Loucy (cell line): Measurements from ENCODE around the gene TMEM60.

ENCODE experiments used
- H2AFZ ChIP-seq: fragments of 200-600 bp; sonication (generic); 2 replicates; pipeline ENCODE4 v1.6.0; 2016; ENCODE audit warnings: antibody characterized with exemption, mild to moderate bottlenecking, low read length, moderate library complexity
- H3F3A ChIP-seq: fragments of 200-600 bp; 2 replicates; pipeline ENCODE4 v1.6.0; 2016; ENCODE audit warnings: antibody characterized with exemption, low read depth, mild to moderate bottlenecking
- H3K27me3 ChIP-seq: fragments of 200-600 bp; sonication (generic); 2 replicates; pipeline ENCODE4 v1.6.1; 2014; ENCODE audit warnings: low read length, mild to moderate bottlenecking; ENCODE audit not compliant: insufficient read depth, poor library complexity, severe bottlenecking
- H3K36me3 ChIP-seq: fragments of 200-600 bp; sonication (generic); 2 replicates; pipeline ENCODE4 v1.6.1; 2016; ENCODE audit warnings: low read length; ENCODE audit not compliant: insufficient read depth
- H3K4me1 ChIP-seq: fragments of 200-600 bp; sonication (generic); 2 replicates; pipeline ENCODE4 v1.5.1; 2014; ENCODE audit warnings: low read length, mild to moderate bottlenecking; ENCODE audit not compliant: insufficient read depth, poor library complexity, severe bottlenecking
- H3K4me2 ChIP-seq: fragments of 200-600 bp; sonication (generic); 2 replicates; pipeline ENCODE4 v1.6.0; 2014; ENCODE audit warnings: antibody characterized with exemption, low read length, low read depth, mild to moderate bottlenecking; ENCODE audit not compliant: poor library complexity, severe bottlenecking
- H3K4me3 ChIP-seq: fragments of 200-600 bp; sonication (generic); 2 replicates; pipeline ENCODE4 v1.5.1; 2014; ENCODE audit warnings: low read length, mild to moderate bottlenecking, mixed read lengths; ENCODE audit not compliant: poor library complexity, severe bottlenecking
- H3K79me2 ChIP-seq: fragments of 200-600 bp; sonication (generic); 2 replicates; pipeline ENCODE4 v1.6.1; 2014; ENCODE audit warnings: low read length; ENCODE audit not compliant: insufficient read depth
- H3K9ac ChIP-seq: fragments of 200-600 bp; sonication (generic); 2 replicates; pipeline ENCODE4 v1.6.0; 2014; ENCODE audit warnings: mild to moderate bottlenecking, low read depth, low read length, moderate library complexity; ENCODE audit not compliant: poor library complexity, severe bottlenecking
- H3K9me2 ChIP-seq: fragments of 200-600 bp; sonication (generic); replicated peaks from 2 replicates; pipeline ENCODE4 v1.6.1; 2016; ENCODE audit warnings: low read depth, low read length, mixed read lengths
- H3K9me3 ChIP-seq: fragments of 200-600 bp; sonication (generic); 2 replicates; pipeline ENCODE4 v1.6.1; 2014; ENCODE audit warnings: mild to moderate bottlenecking, antibody characterized with exemption, low read length, low read depth; ENCODE audit not compliant: insufficient read depth
- H4K20me1 ChIP-seq: fragments of 200-600 bp; sonication (generic); 2 replicates; pipeline ENCODE4 v1.6.0; 2014; ENCODE audit warnings: antibody characterized with exemption, low read length, mild to moderate bottlenecking; ENCODE audit not compliant: insufficient read depth, poor library complexity, severe bottlenecking
- EZH2phosphoT487 ChIP-seq: fragments of 200-600 bp; IDR thresholded peaks from 2 replicates; pipeline ENCODE4 v1.6.1; 2018; ENCODE audit warnings: antibody characterized with exemption, mild to moderate bottlenecking, moderate library complexity, borderline replicate concordance
- TF ChIP-seq, protein P1 (sequence below): fragments of 200-600 bp; sonication (generic); conservative IDR thresholded peaks from 2 replicates; pipeline ENCODE4 v1.5.1; 2014; ENCODE audit warnings: mild to moderate bottlenecking, antibody characterized with exemption, low read length

TMEM60 gene

DNA sequence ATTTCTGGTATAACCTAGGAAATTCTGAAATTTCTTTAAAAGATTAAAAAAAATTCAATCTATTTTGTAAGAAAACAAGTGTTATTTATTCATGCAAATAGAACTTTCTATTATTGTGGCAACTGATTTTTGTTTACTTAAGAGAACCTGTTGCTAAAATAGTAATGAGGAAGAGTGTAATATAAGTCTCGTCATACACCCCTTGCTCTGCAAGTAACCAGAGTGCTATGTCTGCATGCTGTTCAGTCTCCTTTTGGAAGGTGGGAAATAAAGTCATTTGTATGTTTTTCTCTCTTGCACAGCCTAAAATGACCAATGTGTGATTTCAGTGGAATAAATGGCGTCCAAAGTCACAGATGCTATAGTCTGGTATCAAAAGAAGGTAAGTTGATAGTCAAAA is 41.7 kb upstream of the TMEM60 start:
- TF ChIP-seq, protein P1, sequence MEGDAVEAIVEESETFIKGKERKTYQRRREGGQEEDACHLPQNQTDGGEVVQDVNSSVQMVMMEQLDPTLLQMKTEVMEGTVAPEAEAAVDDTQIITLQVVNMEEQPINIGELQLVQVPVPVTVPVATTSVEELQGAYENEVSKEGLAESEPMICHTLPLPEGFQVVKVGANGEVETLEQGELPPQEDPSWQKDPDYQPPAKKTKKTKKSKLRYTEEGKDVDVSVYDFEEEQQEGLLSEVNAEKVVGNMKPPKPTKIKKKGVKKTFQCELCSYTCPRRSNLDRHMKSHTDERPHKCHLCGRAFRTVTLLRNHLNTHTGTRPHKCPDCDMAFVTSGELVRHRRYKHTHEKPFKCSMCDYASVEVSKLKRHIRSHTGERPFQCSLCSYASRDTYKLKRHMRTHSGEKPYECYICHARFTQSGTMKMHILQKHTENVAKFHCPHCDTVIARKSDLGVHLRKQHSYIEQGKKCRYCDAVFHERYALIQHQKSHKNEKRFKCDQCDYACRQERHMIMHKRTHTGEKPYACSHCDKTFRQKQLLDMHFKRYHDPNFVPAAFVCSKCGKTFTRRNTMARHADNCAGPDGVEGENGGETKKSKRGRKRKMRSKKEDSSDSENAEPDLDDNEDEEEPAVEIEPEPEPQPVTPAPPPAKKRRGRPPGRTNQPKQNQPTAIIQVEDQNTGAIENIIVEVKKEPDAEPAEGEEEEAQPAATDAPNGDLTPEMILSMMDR: no peak
- no peak for TF ChIP-seq EZH2phosphoT487
- H2AFZ ChIP-seq: no peak overlapping the region
- H3K27me3 ChIP-seq: no peaks in the 10 kb centered on the region
- H3F3A ChIP-seq: no peaks in the 10 kb centered on the region
- no peaks in the 10 kb centered on the region for H3K9me2 ChIP-seq
- no peaks in the 10 kb centered on the region for H3K9me3 ChIP-seq
- no peaks in the 10 kb centered on the region for H3K36me3 ChIP-seq
- H3K79me2 ChIP-seq: peaks cover 6% of the 10 kb centered on the region; the same call in 1 of the 2 replicates
- no peaks in the 10 kb centered on the region for H4K20me1 ChIP-seq
- no peak overlapping the region for H3K4me3 ChIP-seq
- H3K4me1 ChIP-seq: no peaks in the 10 kb centered on the region
- H3K9ac ChIP-seq: no peak overlapping the region
- H3K4me2 ChIP-seq: no peak overlapping the region

- H3K9ac ChIP-seq: no peak overlapping the region
- no peaks in the 10 kb centered on the region for H3K27me3 ChIP-seq
- no peaks in the 10 kb centered on the region for H4K20me1 ChIP-seq
- H2AFZ ChIP-seq: no peak overlapping the region
- no peaks in the 10 kb centered on the region for H3F3A ChIP-seq
- no peaks in the 10 kb centered on the region for H3K9me3 ChIP-seq
- peaks cover 8% of the 10 kb centered on the region for H3K4me1 ChIP-seq
- no peaks in the 10 kb centered on the region for H3K9me2 ChIP-seq
- no peaks in the 10 kb centered on the region for H3K36me3 ChIP-seq
- H3K4me3 ChIP-seq: no peak overlapping the region
- peaks cover 12% of the 10 kb centered on the region for H3K79me2 ChIP-seq
- H3K4me2 ChIP-seq: no peak overlapping the region
- TF ChIP-seq, protein P1: no peak
- TF ChIP-seq EZH2phosphoT487: no peak
These were observed 40.8 kb upstream of the TMEM60 start for GRCh38 chr7:77838929-77839491.

GRCh38 chr7:77837966-77838365 is 39.7 kb upstream of the TMEM60 start:
- no peak overlapping the region for H3K9ac ChIP-seq
- no peaks in the 10 kb centered on the region for H3K9me3 ChIP-seq
- H3K27me3 ChIP-seq: no peaks in the 10 kb centered on the region
- no peak overlapping the region for H2AFZ ChIP-seq
- H4K20me1 ChIP-seq: no peaks in the 10 kb centered on the region
- TF ChIP-seq EZH2phosphoT487: no peak
- TF ChIP-seq, protein P1: no peak
- H3F3A ChIP-seq: no peaks in the 10 kb centered on the region
- H3K9me2 ChIP-seq: no peaks in the 10 kb centered on the region
- H3K4me2 ChIP-seq: no peak overlapping the region
- no peaks in the 10 kb centered on the region for H3K36me3 ChIP-seq
- peaks cover 10% of the 10 kb centered on the region for H3K4me1 ChIP-seq
- no peak overlapping the region for H3K4me3 ChIP-seq
- peaks cover 21% of the 10 kb centered on the region for H3K79me2 ChIP-seq
